SK-N-SH treated with all-trans-retinoic acid at 6 μM for 48 hours (cell line): ENCODE data around the gene DBI.

Source experiments
- ZFP3 ChIP-seq: fragments of 250-450 bp; sonication (Bioruptor Pico); IDR thresholded peaks from 2 replicates; pipeline ENCODE4 v1.5.0; 2020; ENCODE audit warnings: mild to moderate bottlenecking, moderate library complexity
- TF ChIP-seq, protein P1 (sequence below): fragments of 250-450 bp; sonication (Bioruptor Pico); IDR thresholded peaks from 2 replicates; pipeline ENCODE4 v1.5.0; 2020; ENCODE audit warnings: mild to moderate bottlenecking, moderate library complexity

DNA sequence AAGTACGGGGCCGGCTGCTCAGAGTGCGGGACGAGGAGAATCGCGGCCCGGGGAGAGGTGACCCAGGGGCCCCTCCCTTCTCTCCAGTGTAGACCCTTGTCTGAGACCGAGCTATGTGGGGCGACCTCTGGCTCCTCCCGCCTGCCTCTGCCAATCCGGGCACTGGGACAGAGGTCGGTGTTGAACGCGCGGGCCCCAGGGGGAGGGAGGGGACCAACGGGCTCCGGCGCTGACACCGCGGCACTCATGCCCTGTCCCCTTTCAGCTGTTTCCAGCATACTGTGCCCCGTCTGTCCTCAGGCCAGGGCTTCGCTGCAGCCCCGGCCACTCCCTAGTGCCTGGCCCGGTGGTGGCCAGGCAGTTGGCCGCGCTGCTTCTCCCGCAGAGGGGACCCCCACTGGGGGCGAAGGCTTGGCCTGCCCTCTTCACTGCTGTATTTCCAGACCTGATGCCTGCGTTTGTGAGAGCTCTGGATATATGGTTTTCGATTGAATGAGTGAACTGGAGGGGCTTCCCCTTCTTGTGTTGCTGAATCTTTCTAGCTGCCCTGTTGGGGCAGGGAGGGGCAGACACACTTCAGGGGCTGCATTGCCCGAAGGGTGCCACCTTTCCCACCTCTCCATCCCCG, 809 bp downstream of the DBI start:
- no peak; the same call in 1 of the 2 replicates for TF ChIP-seq ZFP3 (CRISPR knock-in tag)
- TF ChIP-seq, protein P1, sequence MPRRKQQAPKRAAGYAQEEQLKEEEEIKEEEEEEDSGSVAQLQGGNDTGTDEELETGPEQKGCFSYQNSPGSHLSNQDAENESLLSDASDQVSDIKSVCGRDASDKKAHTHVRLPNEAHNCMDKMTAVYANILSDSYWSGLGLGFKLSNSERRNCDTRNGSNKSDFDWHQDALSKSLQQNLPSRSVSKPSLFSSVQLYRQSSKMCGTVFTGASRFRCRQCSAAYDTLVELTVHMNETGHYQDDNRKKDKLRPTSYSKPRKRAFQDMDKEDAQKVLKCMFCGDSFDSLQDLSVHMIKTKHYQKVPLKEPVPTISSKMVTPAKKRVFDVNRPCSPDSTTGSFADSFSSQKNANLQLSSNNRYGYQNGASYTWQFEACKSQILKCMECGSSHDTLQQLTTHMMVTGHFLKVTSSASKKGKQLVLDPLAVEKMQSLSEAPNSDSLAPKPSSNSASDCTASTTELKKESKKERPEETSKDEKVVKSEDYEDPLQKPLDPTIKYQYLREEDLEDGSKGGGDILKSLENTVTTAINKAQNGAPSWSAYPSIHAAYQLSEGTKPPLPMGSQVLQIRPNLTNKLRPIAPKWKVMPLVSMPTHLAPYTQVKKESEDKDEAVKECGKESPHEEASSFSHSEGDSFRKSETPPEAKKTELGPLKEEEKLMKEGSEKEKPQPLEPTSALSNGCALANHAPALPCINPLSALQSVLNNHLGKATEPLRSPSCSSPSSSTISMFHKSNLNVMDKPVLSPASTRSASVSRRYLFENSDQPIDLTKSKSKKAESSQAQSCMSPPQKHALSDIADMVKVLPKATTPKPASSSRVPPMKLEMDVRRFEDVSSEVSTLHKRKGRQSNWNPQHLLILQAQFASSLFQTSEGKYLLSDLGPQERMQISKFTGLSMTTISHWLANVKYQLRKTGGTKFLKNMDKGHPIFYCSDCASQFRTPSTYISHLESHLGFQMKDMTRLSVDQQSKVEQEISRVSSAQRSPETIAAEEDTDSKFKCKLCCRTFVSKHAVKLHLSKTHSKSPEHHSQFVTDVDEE (CRISPR knock-in tag), result no peak
